Heart right ventricle (tissue), 16 donors: Measurements from ENCODE around the gene CLEC20A. TPM values are rescaled to one million over a fixed set of nuclear protein-coding genes. Genes with fewer than 3 reads are reported as not detected.

Experiments
- ATAC-seq, 8 donors: fragments of 200-7000 bp; cut with Tn5 transposase; one replicate each; pipeline ENCODE4 v1.9.1; 2020; ENCODE audit warnings: mild to moderate bottlenecking in 8 of 8, moderate library complexity in 8 of 8, moderate number of reproducible peaks in 1 of 8
- DNase-seq, 2 donors: peaks; one replicate each; pipeline ENCODE4 v3.0.0-alpha.2; 2020
- H3K27ac ChIP-seq, 10 donors: fragments of 200-600 bp; sonication (generic) in 2 of 10; one replicate each; pipeline versions ENCODE4 v1.5.0 to v1.8.0; 2020 to 2022; ENCODE audit warnings: mild to moderate bottlenecking in 3 of 10
- H3K27me3 ChIP-seq, 7 donors: fragments of 200-600 bp; one replicate each; pipeline ENCODE4 v1.8.0; 2021 to 2022; ENCODE audit warnings: mild to moderate bottlenecking in 2 of 7
- H3K36me3 ChIP-seq, 9 donors: fragments of 200-600 bp; sonication (generic) in 1 of 9; one replicate each; pipeline versions ENCODE4 v1.5.0 to v1.8.0; 2020 to 2022; ENCODE audit warnings: mild to moderate bottlenecking in 2 of 9
- H3K4me1 ChIP-seq, 9 donors: fragments of 200-600 bp; sonication (generic) in 1 of 9; one replicate each; pipeline versions ENCODE4 v1.5.0 to v1.8.0; 2020 to 2022; ENCODE audit warnings: mild to moderate bottlenecking in 4 of 9
- H3K4me3 ChIP-seq, 10 donors: fragments of 200-600 bp; sonication (generic) in 2 of 10; one replicate each; pipeline versions ENCODE4 v1.5.0 to v1.8.0; 2020 to 2022; ENCODE audit warnings: mild to moderate bottlenecking in 7 of 10, moderate library complexity in 2 of 10
- H3K9me3 ChIP-seq, 11 donors: fragments of 200-600 bp in 10 of 11; sonication (generic) in 2 of 11; one replicate each; pipeline versions ENCODE4 v1.5.0 to v1.8.0; 2013 to 2022; ENCODE audit warnings: mild to moderate bottlenecking in 2 of 11, control low read depth in 1 of 11, moderate library complexity in 1 of 11
- WGBS, 2 donors: extraction: QIAGEN DNeasy Blood & Tissue Kit; methylation state at CpG; one replicate each; pipeline ENCODE4 v1.1.7; 2013; ENCODE audit warnings: inconsistent platforms in 1 of 2; 5-methylcytosine and 5-hydroxymethylcytosine counted together
- intact Hi-C, 10 donors: fragments of 100-400 bp; cut with DNase I; formaldehyde crosslinking; loops; one replicate each; pipeline versions ENCODE4 v1.11.1 to v1.14.2; 2022
- polyA plus RNA-seq, 2 donors: library from polyadenylated mRNA; stranded (reverse); fragments of 200-250 nt; gene quantifications; one replicate each; pipeline ENCODE4 v1.2.3, GENCODE V29; 2013
- total RNA-seq, 10 donors: library from RNA; stranded (reverse); fragmentation: NEBNext Ultra II Directional in 3 of 10; extraction: Animal tissue kit (Norgen Biotek cat#: 25700) in 3 of 10; gene quantifications; one replicate each; pipeline versions ENCODE4 v1.2.1 to v1.2.4, GENCODE V29; 2021 to 2023
- TF ChIP-seq, protein P1 (sequence below), 9 donors: fragments of 200-600 bp; sonication (generic) in 2 of 9; IDR thresholded peaks; one replicate each; pipeline versions ENCODE4 v1.5.0 to v1.8.0; 2021 to 2022; ENCODE audit warnings: antibody characterized with exemption in 9 of 9, mild to moderate bottlenecking in 5 of 9, moderate library complexity in 1 of 9
- donor health status: Arrhythmogenic right ventricular cardiomyopathy.
- donor health status: ischemic (EF 13 %, LVEDD 7.1; RV severe dilation, severe dysfunction).
- donor health status: healthy with polysubstance abuse.
- donor health status: DM: no; HTN: yes; CAD: no.
- donor health status: DM: no; HTN: no; CAD: no.
- donor health status: ischemic (EF 25% LVEDD 6.9; RV normal size, moderate dysfunction).
- donor health status: ischemic (EF 25% LVEDD 5.7; RV mildly dilated, moderate dysfunction).
- donor health status: healthy.
- donor health status: DM: yes; HTN: yes; CAD: no.
- donor health status: Ischemic cardiomyopathy.
- donor health status: ischemic (EF 35%, LVEDD 5.7; RV mildly dilated, moderate dysfunction).
- donor health status: nonischemic (EF 11% LVEDD 7.7; RV severe dilation, severe dysfunction).
- donor health status: DM: yes; HTN: yes; CAD: no.
- donor health status: PGD.
- donor health status: ischemic (EF 29% LVEDD 5.4; RV normal size, mild dysfunction).
- donor health status: nonischemic (EF 23%, LVEDD 6.1; RV moderate dilation, normal function).

Gene CLEC20A
- total and polyA plus RNA-seq, 12 donors = not detected

DNA sequence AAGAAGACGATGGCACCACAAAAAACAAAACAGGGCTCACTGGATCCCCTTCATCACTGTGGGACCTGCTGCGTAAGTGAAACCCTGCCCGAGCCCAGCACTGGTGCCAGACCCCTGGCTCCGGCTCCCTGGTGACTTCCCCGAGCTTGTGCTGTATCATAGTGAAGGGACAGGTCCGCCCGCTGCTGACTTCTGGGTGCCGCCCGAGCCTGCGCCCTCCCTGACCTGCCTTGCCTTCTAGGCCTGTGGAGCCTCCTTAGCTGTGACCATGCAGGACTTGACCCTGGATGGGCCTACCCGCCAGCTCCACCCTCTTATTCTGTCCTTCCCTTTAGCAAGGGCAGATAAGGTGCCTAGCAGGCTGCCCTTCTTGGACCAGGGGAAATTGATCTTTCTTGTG is 24.0 kb upstream of the CLEC20A start:
- Histone ChIP-seq H3K4me3 (no peak overlapping the region), H3K36me3 (no peaks in the 10 kb centered on the region), H3K9me3 (peaks cover 0 to 6% (median 0%) of the 10 kb centered on the region in 11 donors), H3K27ac (no peak overlapping the region), H3K4me1 (no peaks in the 10 kb centered on the region), H3K27me3 (no peaks in the 10 kb centered on the region)
- 95% methylated on average over 11 of the region's 11 CpGs for WGBS, 2 donors
- intact Hi-C loops = no loop called here
- TF ChIP-seq, protein P1, sequence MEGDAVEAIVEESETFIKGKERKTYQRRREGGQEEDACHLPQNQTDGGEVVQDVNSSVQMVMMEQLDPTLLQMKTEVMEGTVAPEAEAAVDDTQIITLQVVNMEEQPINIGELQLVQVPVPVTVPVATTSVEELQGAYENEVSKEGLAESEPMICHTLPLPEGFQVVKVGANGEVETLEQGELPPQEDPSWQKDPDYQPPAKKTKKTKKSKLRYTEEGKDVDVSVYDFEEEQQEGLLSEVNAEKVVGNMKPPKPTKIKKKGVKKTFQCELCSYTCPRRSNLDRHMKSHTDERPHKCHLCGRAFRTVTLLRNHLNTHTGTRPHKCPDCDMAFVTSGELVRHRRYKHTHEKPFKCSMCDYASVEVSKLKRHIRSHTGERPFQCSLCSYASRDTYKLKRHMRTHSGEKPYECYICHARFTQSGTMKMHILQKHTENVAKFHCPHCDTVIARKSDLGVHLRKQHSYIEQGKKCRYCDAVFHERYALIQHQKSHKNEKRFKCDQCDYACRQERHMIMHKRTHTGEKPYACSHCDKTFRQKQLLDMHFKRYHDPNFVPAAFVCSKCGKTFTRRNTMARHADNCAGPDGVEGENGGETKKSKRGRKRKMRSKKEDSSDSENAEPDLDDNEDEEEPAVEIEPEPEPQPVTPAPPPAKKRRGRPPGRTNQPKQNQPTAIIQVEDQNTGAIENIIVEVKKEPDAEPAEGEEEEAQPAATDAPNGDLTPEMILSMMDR (IDR thresholded peaks at IDR 0.05) = no peak
- ATAC-seq (peak in 1 of 8 donors; percentile 28), DNase-seq (no peak)

GRCh38 chr1:178518894-178519293 is 22.1 kb upstream of the CLEC20A start:
- no peak for ATAC-seq
- Histone ChIP-seq H3K36me3 (no peaks in the 10 kb centered on the region), H3K9me3 (no peaks in the 10 kb centered on the region), H3K27ac (no peak overlapping the region), H3K4me1 (peaks cover 0 to 2% (median 0%) of the 10 kb centered on the region in 9 donors), H3K27me3 (no peaks in the 10 kb centered on the region), H3K4me3 (no peak overlapping the region)
- DNase-seq = no peak
- WGBS, 2 donors = 83 to 89% methylated on average over 4 of the region's 4 CpGs
- TF ChIP-seq, protein P1 (IDR thresholded peaks at IDR 0.05) = no peak
- intact Hi-C loops = no loop called here

DNA sequence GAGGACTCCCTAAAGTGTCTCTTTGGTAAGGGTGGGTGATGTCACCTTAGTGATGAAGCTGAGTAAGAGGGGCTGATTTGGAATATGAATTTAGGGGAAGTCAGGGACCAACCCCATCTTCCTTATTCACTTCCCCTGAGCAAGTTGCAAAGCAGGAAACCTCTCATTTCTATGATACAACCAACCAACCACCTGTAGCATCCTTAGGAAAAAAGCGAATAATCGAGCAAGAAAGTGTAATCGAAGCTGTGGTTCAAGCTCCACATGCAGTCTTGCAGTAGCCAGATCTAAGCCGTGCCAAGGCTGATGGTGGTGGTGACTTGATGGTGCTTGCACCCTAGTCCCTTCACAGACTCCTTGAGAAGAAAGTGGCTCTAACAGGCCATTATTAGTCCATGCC is 19.3 kb upstream of the CLEC20A start:
- 95 to 96% methylated on average over 4 of the region's 4 CpGs for WGBS, 2 donors
- H3K4me1 ChIP-seq = peaks cover 0 to 13% (median 7%) of the 10 kb centered on the region in 9 donors
- TF ChIP-seq, protein P1 (IDR thresholded peaks at IDR 0.05) = no peak
- no peaks in the 10 kb centered on the region for H3K9me3 ChIP-seq
- intact Hi-C loops = no loop called here
- no peaks in the 10 kb centered on the region for H3K27me3 ChIP-seq
- no peak overlapping the region for H3K27ac ChIP-seq
- ATAC-seq (no peak), DNase-seq (no peak)
- no peaks in the 10 kb centered on the region for H3K36me3 ChIP-seq
- no peak overlapping the region for H3K4me3 ChIP-seq

DNA sequence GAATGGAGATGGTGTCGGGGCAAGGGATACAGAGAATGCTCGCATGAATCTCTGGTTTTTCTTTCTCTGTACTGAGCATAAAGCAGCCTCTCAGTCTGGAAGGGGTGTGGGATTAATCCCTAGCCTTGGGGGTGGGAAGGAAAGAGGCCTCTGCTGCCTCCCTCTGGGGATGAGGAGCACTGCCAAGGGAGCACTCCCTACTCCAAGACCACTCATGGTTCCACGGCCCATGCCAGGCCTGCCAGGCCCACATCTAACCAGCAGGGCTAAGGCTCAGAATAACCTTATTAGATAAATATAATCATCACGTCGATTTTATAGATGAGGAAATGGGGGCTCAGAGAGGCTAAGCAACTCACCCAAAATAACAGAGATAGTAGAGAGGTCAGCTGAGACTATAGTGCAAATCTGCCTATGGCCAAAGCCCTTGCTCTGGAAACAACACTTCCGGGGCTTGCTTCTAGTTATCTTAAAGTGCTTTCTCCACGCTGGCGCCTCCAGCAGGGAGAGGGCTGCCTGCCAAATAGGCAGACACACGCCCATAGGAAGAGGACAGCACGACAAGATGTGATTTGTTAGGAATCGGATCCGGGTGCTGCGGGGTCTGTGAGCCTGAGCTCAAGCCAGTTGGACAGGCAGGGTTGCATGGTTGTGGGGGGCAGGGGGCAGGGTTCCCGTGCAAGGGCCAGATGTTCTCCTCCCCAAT is 16.7 kb upstream of the CLEC20A start:
- Histone ChIP-seq H3K27ac (peak overlapping the region in 4 of 10 donors; percentile 1 to 37 (median 22)), H3K9me3 (no peaks in the 10 kb centered on the region), H3K4me3 (no peak overlapping the region), H3K27me3 (no peaks in the 10 kb centered on the region), H3K36me3 (no peaks in the 10 kb centered on the region), H3K4me1 (peaks cover 0 to 25% (median 9%) of the 10 kb centered on the region in 9 donors)
- DNase-seq (peak; percentile 41 to 56), ATAC-seq (peak in 6 of 8 donors; percentile 36 to 68 (median 60))
- 26 to 36% methylated on average over 14 of the region's 14 CpGs for WGBS, 2 donors
- TF ChIP-seq, protein P1 (IDR thresholded peaks at IDR 0.05) = peak in 3 of 9 donors; percentile 10 to 16 (median 10)
- intact Hi-C loops = no loop called here
